Brain microvascular endothelial cell (primary cell): ENCODE data around the gene STK11IP.

Experiments
- DNase-seq: peaks from one replicate; pipeline ENCODE4 v3.0.0-alpha.2; 2020
- H3K27ac ChIP-seq: fragments of 250-450 bp; sonication (Bioruptor Pico); 2 replicates; pipeline ENCODE4 v1.5.1; 2020; ENCODE audit warnings: mild to moderate bottlenecking, moderate library complexity
- H3K27me3 ChIP-seq: fragments of 250-450 bp; sonication (Bioruptor Pico); replicated peaks from 2 replicates; pipeline ENCODE4 v1.5.1; 2020; ENCODE audit warnings: mild to moderate bottlenecking
- H3K36me3 ChIP-seq: fragments of 250-450 bp; sonication (Bioruptor Pico); replicated peaks from 2 replicates; pipeline ENCODE4 v1.5.1; 2020; ENCODE audit warnings: mild to moderate bottlenecking
- H3K4me3 ChIP-seq: 2 replicates; pipeline ENCODE4 v1.5.1; 2011; ENCODE audit warnings: low read depth, mild to moderate bottlenecking, control low read depth, low read length, moderate library complexity
- CTCF ChIP-seq: IDR thresholded peaks from 2 replicates; pipeline ENCODE4 v1.5.1; 2011; ENCODE audit warnings: low read depth, mild to moderate bottlenecking, moderate library complexity, low read length, control low read depth, inconsistent platforms; ENCODE audit errors: missing control alignments
- in situ Hi-C: cut with HindIII; loops from 2 replicates; pipeline ENCODE4 v1.10.0; 2017; ENCODE audit warnings: low sequenced_read_pairs, low pct_ligation_motif_present

STK11IP gene

GRCh38 chr2:219628235-219628985 is 30.8 kb downstream of the STK11IP start:
- Histone ChIP-seq H3K36me3 (no peaks in the 10 kb centered on the region), H3K4me3 (peak overlapping the region; percentile 60), H3K27ac (no peak overlapping the region), H3K27me3 (no peaks in the 10 kb centered on the region)
- no peak for DNase-seq
- in situ Hi-C loops: no loop called here
- TF ChIP-seq CTCF: no peak

- in situ Hi-C loops: no loop called here
- Histone ChIP-seq H3K36me3 (no peaks in the 10 kb centered on the region), H3K4me3 (no peak overlapping the region), H3K27ac (no peak overlapping the region), H3K27me3 (no peaks in the 10 kb centered on the region)
- no peak for TF ChIP-seq CTCF
- DNase-seq: no peak
These were observed 31.6 kb downstream of the STK11IP start for GRCh38 chr2:219628986-219629901.

- TF ChIP-seq CTCF: no peak
- peak; percentile 6 for DNase-seq
- no peak overlapping the region for H3K4me3 ChIP-seq
- in situ Hi-C loops: no loop called here
- H3K36me3 ChIP-seq: no peaks in the 10 kb centered on the region
- H3K27ac ChIP-seq: no peak overlapping the region
- no peaks in the 10 kb centered on the region for H3K27me3 ChIP-seq
These were observed 32.5 kb downstream of the STK11IP start for GRCh38 chr2:219629976-219630695.

- H3K36me3 ChIP-seq: no peaks in the 10 kb centered on the region
- no peak overlapping the region for H3K4me3 ChIP-seq
- no peak for DNase-seq
- in situ Hi-C loops: no loop called here
- H3K27ac ChIP-seq: no peak overlapping the region
- TF ChIP-seq CTCF: no peak
- no peaks in the 10 kb centered on the region for H3K27me3 ChIP-seq
These were observed 33.2 kb downstream of the STK11IP start for GRCh38 chr2:219630770-219631405.

GRCh38 chr2:219631406-219631891 is 33.8 kb downstream of the STK11IP start:
- TF ChIP-seq CTCF: no peak
- no peak for DNase-seq
- Histone ChIP-seq H3K4me3 (no peak overlapping the region), H3K27me3 (no peaks in the 10 kb centered on the region), H3K27ac (no peak overlapping the region), H3K36me3 (no peaks in the 10 kb centered on the region)
- in situ Hi-C loops: no loop called here
